Caco-2 (cell line): ENCODE data around the gene RAE1. TPM values are rescaled to one million over a fixed set of nuclear protein-coding genes. Genes with fewer than 3 reads are reported as not detected.
"Not testable (repeated sequence)": the region's sequence is repeated elsewhere in the genome, so short reads cannot be mapped to it uniquely, and the experiment has no call there.

Experiments
- BruUV-seq: library from RNA; stranded (reverse); fragments of 400-500 nt; replicated peaks from 2 replicates; lab custom pipeline; 2021; lab: Mats Ljungman, UMichigan
- CTCF ChIA-PET: fragments of 300-600 bp; sonication (Branson Sonifier 250); formaldehyde crosslinking; loops from one replicate; lab custom pipeline; 2022; ENCODE audit warnings: antibody characterized with exemption; lab: Charles Lee
- POLR2A ChIA-PET: fragments of 300-600 bp; sonication (Branson Sonifier 250); formaldehyde crosslinking; loops from one replicate; lab custom pipeline; 2022; ENCODE audit warnings: antibody characterized with exemption; lab: Charles Lee
- DNase-seq, 2 experiments: peaks; one replicate each; pipeline versions ENCODE4 v3.0.0 to v3.0.0-alpha.2; 2020 to 2022
- H3K27me3 ChIP-seq: replicated peaks from 2 replicates; pipeline ENCODE4 v1.6.0; 2011; ENCODE audit warnings: low read length; ENCODE audit not compliant: control insufficient read depth, insufficient read depth
- H3K36me3 ChIP-seq: 2 replicates; pipeline ENCODE4 v1.5.1; 2011; ENCODE audit warnings: low read length; ENCODE audit not compliant: control insufficient read depth, insufficient read depth
- H3K4me1 ChIP-seq: fragments of 250-450 bp; sonication (Bioruptor Pico); 2 replicates; pipeline ENCODE4 v1.5.1; 2020; ENCODE audit warnings: mild to moderate bottlenecking
- H3K4me3 ChIP-seq: 2 replicates; pipeline ENCODE4 v1.5.1; 2011; ENCODE audit warnings: low read depth, mild to moderate bottlenecking, control low read depth, low read length
- H3K9me3 ChIP-seq: fragments of 250-450 bp; sonication (Bioruptor Pico); 2 replicates; pipeline ENCODE4 v1.5.1; 2020; ENCODE audit warnings: mild to moderate bottlenecking, moderate library complexity
- H3K27ac Mint-ChIP-seq: one replicate; pipeline ENCODE4 v1.8.0; 2022; ENCODE audit warnings: mixed read lengths; ENCODE audit not compliant: unreplicated experiment
- H3K27me3 Mint-ChIP-seq: one replicate; pipeline ENCODE4 v1.8.0; 2022; ENCODE audit warnings: mixed read lengths; ENCODE audit not compliant: insufficient read depth, unreplicated experiment
- H3K36me3 Mint-ChIP-seq: one replicate; pipeline ENCODE4 v1.8.0; 2022; ENCODE audit warnings: mild to moderate bottlenecking, mixed read lengths; ENCODE audit not compliant: insufficient read depth, unreplicated experiment
- H3K4me1 Mint-ChIP-seq: one replicate; pipeline ENCODE4 v1.8.0; 2022; ENCODE audit warnings: low read depth, mixed read lengths; ENCODE audit not compliant: unreplicated experiment
- H3K4me3 Mint-ChIP-seq: one replicate; pipeline ENCODE4 v1.8.0; 2022; ENCODE audit warnings: mild to moderate bottlenecking, moderate library complexity, mixed read lengths; ENCODE audit not compliant: unreplicated experiment
- H3K9me3 Mint-ChIP-seq: one replicate; pipeline ENCODE4 v1.8.0; 2022; ENCODE audit warnings: mixed read lengths; ENCODE audit not compliant: unreplicated experiment
- CTCF ChIP-seq, 2 experiments: fragments of 200-600 bp in 1 of 2; IDR thresholded peaks; 1 replicate in 1 of 2; 2 replicates in 1 of 2; pipeline versions ENCODE4 v1.5.1 to v1.8.0; 2011 to 2022; ENCODE audit warnings: antibody characterized with exemption in 1 of 2, control low read depth in 1 of 2, inconsistent platforms in 1 of 2, low read depth in 1 of 2, low read length in 1 of 2, mild to moderate bottlenecking in 1 of 2, moderate library complexity in 1 of 2; ENCODE audit not compliant: insufficient read depth in 1 of 2, severe bottlenecking in 1 of 2, unreplicated experiment in 1 of 2
- intact Hi-C: fragments of 100-400 bp; cut with micrococcal nuclease; formaldehyde crosslinking; loops from one replicate; pipeline ENCODE4 v1.10.0; 2022; ENCODE audit not compliant: unreplicated experiment
- total RNA-seq: library from RNA; stranded (reverse); gene quantifications from 2 replicates; pipeline ENCODE4 v1.2.3, GENCODE V29; 2022

The RAE1 gene
- total RNA-seq, 1 experiment from 2014 or later, result 133 TPM

- no peaks in the 10 kb centered on the region for H3K36me3 ChIP-seq
- no TSS peak for BruUV-seq
- H3K36me3 Mint-ChIP-seq, result no peaks in the 10 kb centered on the region
- no peaks in the 10 kb centered on the region for H3K9me3 ChIP-seq
- H3K9me3 Mint-ChIP-seq, result no peaks in the 10 kb centered on the region
- DNase-seq, result no peak
- no peak for TF ChIP-seq CTCF (IDR thresholded peaks at IDR 0.05; ENCODE audit: insufficient read depth in 1 of 2, low read depth in 1 of 2, low read length in 1 of 2, severe bottlenecking in 1 of 2, unreplicated experiment in 1 of 2)
- no peaks in the 10 kb centered on the region for H3K4me1 Mint-ChIP-seq
- no peaks in the 10 kb centered on the region for H3K4me1 ChIP-seq
- H3K27me3 ChIP-seq, result no peaks in the 10 kb centered on the region
- H3K27me3 Mint-ChIP-seq, result no peaks in the 10 kb centered on the region
- intact Hi-C loops, result no loop called here
- ChIA-PET POLR2A (no interaction called here), CTCF (interaction anchor here (1.5 kb wide), 1 partner anchor 11 kb away, joined by 3 read pairs; no protein-coding TSS in a partner anchor)
- no peak overlapping the region for H3K27ac Mint-ChIP-seq
- no peak overlapping the region for H3K4me3 Mint-ChIP-seq
- H3K4me3 ChIP-seq, result no peak overlapping the region
Measured at GRCh38 chr20:57342829-57343228, 8.2 kb upstream of the RAE1 start.

GRCh38 chr20:57346477-57346876 is 4.6 kb upstream of the RAE1 start:
- BruUV-seq, result no TSS peak
- H3K9me3 Mint-ChIP-seq, result no peaks in the 10 kb centered on the region
- H3K4me3 ChIP-seq, result no peak overlapping the region
- H3K4me1 ChIP-seq, result no peaks in the 10 kb centered on the region
- no peak overlapping the region for H3K27ac Mint-ChIP-seq
- no peaks in the 10 kb centered on the region for H3K4me1 Mint-ChIP-seq
- no peaks in the 10 kb centered on the region for H3K27me3 Mint-ChIP-seq
- H3K36me3 ChIP-seq, result no peaks in the 10 kb centered on the region
- ChIA-PET CTCF (interaction anchor here (0.6 to 3.4 kb wide), 12 partner anchors 10 to 259 kb away, joined by 3 to 25 read pairs (median 5); no protein-coding TSS in a partner anchor), POLR2A (no interaction called here)
- no peaks in the 10 kb centered on the region for H3K9me3 ChIP-seq
- TF ChIP-seq CTCF (IDR thresholded peaks at IDR 0.05; ENCODE audit: insufficient read depth in 1 of 2, low read depth in 1 of 2, low read length in 1 of 2, severe bottlenecking in 1 of 2, unreplicated experiment in 1 of 2), result peak; percentile 90 to 97
- DNase-seq, result peak; percentile 85 to 90
- no peak overlapping the region for H3K4me3 Mint-ChIP-seq
- intact Hi-C loops, result loop anchor here (1.0 kb wide), 1 partner anchor 257 kb away; no protein-coding TSS in a partner anchor
- H3K36me3 Mint-ChIP-seq, result peaks cover 17% of the 10 kb centered on the region
- H3K27me3 ChIP-seq, result no peaks in the 10 kb centered on the region

GRCh38 chr20:57347393-57347792 is 3.7 kb upstream of the RAE1 start:
- Mint-ChIP-seq H3K36me3 (peaks cover 26% of the 10 kb centered on the region), H3K9me3 (no peaks in the 10 kb centered on the region), H3K27me3 (no peaks in the 10 kb centered on the region), H3K27ac (no peak overlapping the region), H3K4me3 (no peak overlapping the region), H3K4me1 (peaks cover 9% of the 10 kb centered on the region)
- Histone ChIP-seq H3K9me3 (no peaks in the 10 kb centered on the region), H3K4me1 (peaks cover 6% of the 10 kb centered on the region), H3K27me3 (no peaks in the 10 kb centered on the region), H3K36me3 (no peaks in the 10 kb centered on the region), H3K4me3 (no peak overlapping the region)
- intact Hi-C loops, result no loop called here
- no peak for DNase-seq
- POLR2A ChIA-PET, result no interaction called here
- TF ChIP-seq CTCF (IDR thresholded peaks at IDR 0.05; ENCODE audit: insufficient read depth in 1 of 2, low read depth in 1 of 2, low read length in 1 of 2, severe bottlenecking in 1 of 2, unreplicated experiment in 1 of 2), result no peak
- CTCF ChIA-PET, result interaction anchor here (0.9 to 3.4 kb wide), 5 partner anchors 15 to 374 kb away, joined by 3 to 18 read pairs (median 9); no protein-coding TSS in a partner anchor
- BruUV-seq, result no TSS peak

- H3K9me3 Mint-ChIP-seq, H3K9me3 ChIP-seq, BruUV-seq, H3K27ac Mint-ChIP-seq, H3K4me3 ChIP-seq, intact Hi-C loops, H3K4me1 ChIP-seq, H3K4me3 Mint-ChIP-seq, H3K27me3 Mint-ChIP-seq, H3K27me3 ChIP-seq, H3K36me3 ChIP-seq, DNase-seq: not testable (repeated sequence)
- CTCF ChIA-PET, result interaction anchor here (0.6 to 2.9 kb wide), 9 partner anchors 11 to 375 kb away, joined by 3 to 15 read pairs (median 6); no protein-coding TSS in a partner anchor
- POLR2A ChIA-PET, result interaction anchor here (0.9 kb wide), 1 partner anchor 43 kb away, joined by 4 read pairs; the partner anchor contains the start of gene RBM38
- Mint-ChIP-seq H3K4me1 (peaks cover 18% of the 10 kb centered on the region), H3K36me3 (peaks cover 34% of the 10 kb centered on the region)
Measured at GRCh38 chr20:57348200-57348921, 2.7 kb upstream of the RAE1 start.
